ENCODE data around the gene FBXO31. TPM values are rescaled to one million over a fixed set of nuclear protein-coding genes. Genes with fewer than 3 reads are reported as not detected.

The FBXO31 gene
- total and polyA plus RNA-seq, 2 of the 13 experiments (the other 11 are each of a cell fraction or from before 2014, with no cell fraction given) = 92.4 to 101 TPM

GRCh38 chr16:87384162-87384874 is 742 bp upstream of the FBXO31 start (continued):
- TF ChIP-seq REL (CRISPR knock-in tag; conservative IDR thresholded peaks at IDR 0.05) = no peak
- peak; percentile 50; the same call in 1 of the 2 replicates for TF ChIP-seq ZNF580 (CRISPR knock-in tag; IDR thresholded peaks at IDR 0.05; ENCODE audit: borderline replicate concordance, low read depth)
- no peak; the same call in 1 of the 2 replicates for TF ChIP-seq ZBTB43 (CRISPR knock-in tag; conservative IDR thresholded peaks at IDR 0.05)
- no peak for TF ChIP-seq SRSF9 (IDR thresholded peaks at IDR 0.05; ENCODE audit: borderline replicate concordance, insufficient read depth, low read depth, low read length, poor library complexity, severe bottlenecking)
- peak; percentile 23 for TF ChIP-seq SRSF1 (optimal IDR thresholded peaks at IDR 0.05; ENCODE audit: low read depth, low read length)
- TF ChIP-seq SP5 (CRISPR knock-in tag; IDR thresholded peaks at IDR 0.05; ENCODE audit: borderline replicate concordance, low read depth) = no peak
- peak; percentile 1; the same call in 1 of the 2 replicates for TF ChIP-seq TARDBP (CRISPR knock-in tag; IDR thresholded peaks at IDR 0.05)
- 0 out of 2 replicates have a peak, but pooled peaks have one; percentile 2 for TF ChIP-seq HNF4A (CRISPR knock-in tag; IDR thresholded peaks at IDR 0.05)
- TF ChIP-seq ZNF709 (CRISPR knock-in tag; IDR thresholded peaks at IDR 0.05) = peak; percentile 70
- TF ChIP-seq POGZ (CRISPR knock-in tag; IDR thresholded peaks at IDR 0.05) = peak; percentile 61
- no peak for TF ChIP-seq FUBP1 (CRISPR knock-in tag; IDR thresholded peaks at IDR 0.05; ENCODE audit: borderline replicate concordance)
- TF ChIP-seq IRF1 (CRISPR knock-in tag; IDR thresholded peaks at IDR 0.05; ENCODE audit: low read depth) = 0 out of 2 replicates have a peak, but pooled peaks have one; percentile 38
- peak; percentile 92 for TF ChIP-seq CC2D1A (CRISPR knock-in tag; IDR thresholded peaks at IDR 0.05)
- TF ChIP-seq SNAPC5 (CRISPR knock-in tag; IDR thresholded peaks at IDR 0.05; ENCODE audit: borderline replicate concordance) = no peak
- no peak; the same call in 1 of the 2 replicates for TF ChIP-seq ZNF567 (CRISPR knock-in tag; IDR thresholded peaks at IDR 0.05; ENCODE audit: borderline replicate concordance)
- TF ChIP-seq PREB (CRISPR knock-in tag; IDR thresholded peaks at IDR 0.05) = 0 out of 2 replicates have a peak, but pooled peaks have one; percentile 3
- no peak for TF ChIP-seq IRF2 (CRISPR knock-in tag; IDR thresholded peaks at IDR 0.05)
- TF ChIP-seq SOX6 (IDR thresholded peaks at IDR 0.05) = no peak
- peak; percentile 39 for TF ChIP-seq SOX6 (CRISPR knock-in tag; IDR thresholded peaks at IDR 0.05)
- TF ChIP-seq ADNP (CRISPR knock-in tag; IDR thresholded peaks at IDR 0.05) = peak; percentile 93
- TF ChIP-seq ZNF460 (CRISPR knock-in tag; IDR thresholded peaks at IDR 0.05; ENCODE audit: borderline replicate concordance) = peak; percentile 68
- peak; percentile 31; the same call in 1 of the 2 replicates for TF ChIP-seq TGIF2 (CRISPR knock-in tag; IDR thresholded peaks at IDR 0.05)
- TF ChIP-seq ZNF772 (CRISPR knock-in tag; IDR thresholded peaks at IDR 0.05) = peak; percentile 96
- TF ChIP-seq HNRNPL (IDR thresholded peaks at IDR 0.05; ENCODE audit: low read depth, low read length) = 0 out of 2 replicates have a peak, but pooled peaks have one; percentile 63
- TF ChIP-seq CCDC6 (CRISPR knock-in tag; IDR thresholded peaks at IDR 0.05) = no peak

Measured in HepG2 (cell line).